Trophoblast cell (in vitro differentiated cells and primary cell): ENCODE measurements around the gene SERGEF.

Experiments
- DNase-seq, 2 donors: peaks; one replicate each; pipeline ENCODE4 v3.0.0-alpha.2; 2016
- H2AFZ ChIP-seq: 2 replicates; pipeline ENCODE4 v1.6.1; 2013; ENCODE audit warnings: low read length, moderate library complexity, mild to moderate bottlenecking; ENCODE audit not compliant: insufficient read depth, poor library complexity
- H2AK5ac ChIP-seq: 2 replicates; pipeline ENCODE4 v1.6.1; 2013; ENCODE audit warnings: mild to moderate bottlenecking, low read length
- H2BK120ac ChIP-seq: 2 replicates; pipeline ENCODE4 v1.6.1; 2013; ENCODE audit warnings: low read length, mild to moderate bottlenecking, moderate library complexity; ENCODE audit not compliant: insufficient read depth, poor library complexity
- H2BK12ac ChIP-seq: 2 replicates; pipeline ENCODE4 v1.6.1; 2013; ENCODE audit warnings: mild to moderate bottlenecking, low read length, moderate library complexity
- H2BK5ac ChIP-seq: 2 replicates; pipeline ENCODE4 v1.6.1; 2013; ENCODE audit warnings: low read length, low read depth, moderate library complexity, mild to moderate bottlenecking; ENCODE audit not compliant: poor library complexity
- H3K14ac ChIP-seq: 2 replicates; pipeline ENCODE4 v1.6.1; 2013; ENCODE audit warnings: mild to moderate bottlenecking, low read length
- H3K18ac ChIP-seq: 2 replicates; pipeline ENCODE4 v1.6.1; 2013; ENCODE audit warnings: mild to moderate bottlenecking, low read length
- H3K23ac ChIP-seq: 2 replicates; pipeline ENCODE4 v1.6.1; 2013; ENCODE audit warnings: low read length
- H3K27ac ChIP-seq: 2 replicates; pipeline ENCODE4 v1.5.1; 2013; ENCODE audit warnings: low read depth, mild to moderate bottlenecking, inconsistent platforms, low read length, moderate library complexity
- H3K27me3 ChIP-seq: 2 replicates; pipeline ENCODE4 v1.6.1; 2013; ENCODE audit warnings: inconsistent platforms, mild to moderate bottlenecking, low read length, moderate library complexity; ENCODE audit not compliant: insufficient read depth
- H3K36me3 ChIP-seq, 2 experiments: 1 replicate in 1 of 2; 2 replicates in 1 of 2; pipeline ENCODE4 v1.6.1; 2013; ENCODE audit warnings: low read length in 2 of 2, mild to moderate bottlenecking in 2 of 2, moderate library complexity in 1 of 2; ENCODE audit not compliant: insufficient read depth in 2 of 2, control insufficient read depth in 1 of 2
- H3K4ac ChIP-seq: 2 replicates; pipeline ENCODE4 v1.6.1; 2013; ENCODE audit warnings: low read depth, mild to moderate bottlenecking, low read length, moderate library complexity
- H3K4me1 ChIP-seq, 2 experiments: 1 replicate in 1 of 2; 2 replicates in 1 of 2; pipeline ENCODE4 v1.6.1; 2013; ENCODE audit warnings: low read length in 2 of 2, mild to moderate bottlenecking in 2 of 2, moderate library complexity in 1 of 2; ENCODE audit not compliant: insufficient read depth in 2 of 2, control insufficient read depth in 1 of 2
- H3K4me2 ChIP-seq: 2 replicates; pipeline ENCODE4 v1.6.1; 2013; ENCODE audit warnings: inconsistent platforms, mild to moderate bottlenecking, low read length, moderate library complexity
- H3K4me3 ChIP-seq: 2 replicates; pipeline ENCODE4 v1.5.1; 2013; ENCODE audit warnings: mild to moderate bottlenecking, low read depth, low read length, inconsistent platforms
- H3K79me1 ChIP-seq: one replicate; pipeline ENCODE4 v1.6.1; 2013; ENCODE audit warnings: low read length
- H3K79me2 ChIP-seq: 2 replicates; pipeline ENCODE4 v1.6.1; 2013; ENCODE audit warnings: low read length, mild to moderate bottlenecking; ENCODE audit not compliant: control insufficient read depth, insufficient read depth, poor library complexity
- H3K9ac ChIP-seq: 2 replicates; pipeline ENCODE4 v1.6.1; 2013; ENCODE audit warnings: mild to moderate bottlenecking, low read length
- H3K9me3 ChIP-seq: 2 replicates; pipeline ENCODE4 v1.6.1; 2013; ENCODE audit warnings: low read depth, mild to moderate bottlenecking, control low read depth, inconsistent platforms, low read length; ENCODE audit not compliant: insufficient read depth
- H4K12ac ChIP-seq: 2 replicates; pipeline ENCODE4 v1.6.1; 2013; ENCODE audit warnings: low read depth, mild to moderate bottlenecking, low read length, moderate library complexity
- H4K8ac ChIP-seq: 2 replicates; pipeline ENCODE4 v1.6.1; 2013; ENCODE audit warnings: low read depth, mild to moderate bottlenecking, low read length, moderate library complexity
- H4K91ac ChIP-seq: one replicate; pipeline ENCODE4 v1.6.1; 2013; ENCODE audit warnings: low read depth, mild to moderate bottlenecking, low read length, moderate library complexity
- WGBS: extraction: QIAGEN DNeasy Blood & Tissue Kit; methylation state at CpG from one replicate; pipeline ENCODE4 v1.1.7; 2013; ENCODE audit warnings: missing lambda C conversion rate; ENCODE audit not compliant: insufficient read length, insufficient coverage; ENCODE audit errors: extremely low coverage; 5-methylcytosine and 5-hydroxymethylcytosine counted together

Gene SERGEF

GRCh38 chr11:17760102-17761029 is 252.5 kb downstream of the SERGEF start:
- H3K4me1 ChIP-seq: no peaks in the 10 kb centered on the region
- no peak overlapping the region for H2AK5ac ChIP-seq
- no peaks in the 10 kb centered on the region for H3K9me3 ChIP-seq
- no peak overlapping the region for H2BK5ac ChIP-seq
- no peak overlapping the region for H2BK12ac ChIP-seq
- H3K27me3 ChIP-seq: no peaks in the 10 kb centered on the region
- peak; percentile 47 to 70 for DNase-seq
- H3K36me3 ChIP-seq: no peaks in the 10 kb centered on the region
- H3K79me1 ChIP-seq: no peaks in the 10 kb centered on the region
- no peak overlapping the region for H2BK120ac ChIP-seq
- H4K8ac ChIP-seq: no peak overlapping the region
- H3K9ac ChIP-seq: no peak overlapping the region
- no peak overlapping the region for H4K91ac ChIP-seq
- H2AFZ ChIP-seq: no peak overlapping the region
- H3K14ac ChIP-seq: no peak overlapping the region
- no peak overlapping the region for H4K12ac ChIP-seq
- H3K23ac ChIP-seq: no peak overlapping the region
- H3K4ac ChIP-seq: no peak overlapping the region
- H3K18ac ChIP-seq: no peak overlapping the region
- no peaks in the 10 kb centered on the region for H3K79me2 ChIP-seq
- no peak overlapping the region for H3K4me2 ChIP-seq
- no CpG with 5 or more reads among the region's 23 CpGs for WGBS
- H3K4me3 ChIP-seq: no peak overlapping the region
- no peak overlapping the region for H3K27ac ChIP-seq

DNA sequence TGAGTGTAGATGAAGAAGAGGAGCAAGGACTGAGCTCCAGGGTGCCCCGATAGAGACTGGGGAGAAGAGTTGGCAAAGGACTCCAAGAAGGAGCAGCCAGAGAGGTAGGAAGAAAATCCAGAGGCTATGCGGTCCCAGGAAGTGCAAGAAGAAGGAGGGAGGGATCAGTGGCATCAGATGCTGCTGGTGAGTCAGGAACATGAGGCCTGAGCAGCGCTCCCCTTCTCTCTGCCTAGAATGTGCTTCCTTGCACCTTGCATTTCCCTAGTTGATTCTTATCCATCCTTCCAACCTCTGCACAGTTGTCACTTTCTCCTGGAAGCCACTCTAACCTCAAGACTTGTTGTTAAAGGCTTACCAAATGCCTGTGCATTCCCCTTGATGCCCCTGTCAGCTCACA is 257.0 kb downstream of the SERGEF start:
- DNase-seq: no peak
- Histone ChIP-seq H3K18ac (no peak overlapping the region), H3K27ac (no peak overlapping the region), H3K4me2 (no peak overlapping the region), H3K23ac (no peak overlapping the region), H4K91ac (no peak overlapping the region), H3K14ac (no peak overlapping the region), H3K36me3 (no peaks in the 10 kb centered on the region), H3K4me1 (no peaks in the 10 kb centered on the region), H2AFZ (no peak overlapping the region), H4K8ac (no peak overlapping the region), H2AK5ac (no peak overlapping the region), H2BK120ac (no peak overlapping the region), H3K79me1 (no peaks in the 10 kb centered on the region), H4K12ac (no peak overlapping the region), H2BK5ac (no peak overlapping the region), H3K79me2 (no peaks in the 10 kb centered on the region), H3K9ac (no peak overlapping the region), H3K9me3 (no peaks in the 10 kb centered on the region), H3K4ac (no peak overlapping the region), H2BK12ac (no peak overlapping the region), H3K4me3 (no peak overlapping the region), H3K27me3 (no peaks in the 10 kb centered on the region)
- WGBS: no CpG with 5 or more reads among the region's 3 CpGs

GRCh38 chr11:17753641-17754040 is 259.2 kb downstream of the SERGEF start:
- Histone ChIP-seq H3K4me2 (no peak overlapping the region), H3K27ac (no peak overlapping the region), H3K23ac (no peak overlapping the region), H4K12ac (no peak overlapping the region), H3K27me3 (no peaks in the 10 kb centered on the region), H3K9me3 (no peaks in the 10 kb centered on the region), H4K91ac (no peak overlapping the region), H3K4me1 (no peaks in the 10 kb centered on the region), H3K9ac (no peak overlapping the region), H3K14ac (no peak overlapping the region), H2BK12ac (no peak overlapping the region), H3K79me1 (no peaks in the 10 kb centered on the region), H2AFZ (no peak overlapping the region), H2AK5ac (no peak overlapping the region), H3K36me3 (no peaks in the 10 kb centered on the region), H2BK5ac (no peak overlapping the region), H3K79me2 (no peaks in the 10 kb centered on the region), H2BK120ac (no peak overlapping the region), H3K18ac (no peak overlapping the region), H4K8ac (no peak overlapping the region), H3K4me3 (no peak overlapping the region), H3K4ac (no peak overlapping the region)
- no peak for DNase-seq
- WGBS: no CpG with 5 or more reads among the region's 10 CpGs

DNA sequence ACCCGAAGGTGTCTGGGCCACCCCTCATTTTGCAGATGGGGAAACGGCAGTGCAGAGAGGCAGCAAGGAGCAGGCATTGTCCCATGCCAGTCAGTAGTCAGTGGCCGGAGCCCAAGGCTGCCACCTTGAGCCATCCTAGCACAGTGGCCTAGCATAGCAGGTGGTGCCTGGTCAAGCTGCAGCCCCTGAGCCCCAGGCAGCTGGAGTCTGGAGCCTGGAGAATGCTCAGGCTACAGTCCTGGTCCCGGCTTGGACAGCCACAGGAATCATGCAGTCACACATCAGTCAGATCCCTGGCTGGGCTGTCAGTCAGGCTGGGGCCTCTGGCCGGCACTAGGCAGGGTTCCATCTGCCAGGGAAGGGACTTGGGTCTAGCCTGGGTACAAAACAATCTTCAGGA is 259.7 kb downstream of the SERGEF start:
- no peak overlapping the region for H2BK5ac ChIP-seq

More for the DNA sequence above, 259.7 kb downstream of the SERGEF start:
- Histone ChIP-seq H3K79me2 (no peaks in the 10 kb centered on the region), H3K14ac (no peak overlapping the region), H3K27me3 (no peaks in the 10 kb centered on the region), H3K4me1 (no peaks in the 10 kb centered on the region), H4K91ac (no peak overlapping the region), H3K4me2 (no peak overlapping the region), H2BK120ac (no peak overlapping the region), H3K9ac (no peak overlapping the region), H3K27ac (no peak overlapping the region), H3K18ac (no peak overlapping the region), H2AK5ac (no peak overlapping the region), H3K79me1 (no peaks in the 10 kb centered on the region), H3K23ac (no peak overlapping the region), H3K9me3 (no peaks in the 10 kb centered on the region), H3K4ac (no peak overlapping the region), H4K8ac (no peak overlapping the region), H3K4me3 (no peak overlapping the region), H4K12ac (no peak overlapping the region), H2AFZ (no peak overlapping the region), H3K36me3 (no peaks in the 10 kb centered on the region), H2BK12ac (no peak overlapping the region)
- DNase-seq: no peak
- no CpG with 5 or more reads among the region's 5 CpGs for WGBS
